Skeletal muscle satellite cell (primary cell): Measurements from ENCODE around the gene SPDL1. TPM values are rescaled to one million over a fixed set of nuclear protein-coding genes. Genes with fewer than 3 reads are reported as not detected.
A peak's percentile ranks its signal among the peaks of the same experiment; 100 is the strongest.

Experiments used
- H3K27me3 ChIP-seq: 2 replicates; pipeline ENCODE4 v1.7.0; 2013; ENCODE audit warnings: low read length; ENCODE audit not compliant: control insufficient read depth, insufficient read depth
- H3K36me3 ChIP-seq: 2 replicates; pipeline ENCODE4 v1.7.0; 2013; ENCODE audit warnings: mild to moderate bottlenecking, control low read depth, low read length; ENCODE audit not compliant: insufficient read depth
- H3K4me1 ChIP-seq: 2 replicates; pipeline ENCODE4 v1.7.0; 2013; ENCODE audit warnings: low read length; ENCODE audit not compliant: control insufficient read depth, insufficient read depth
- H3K4me2 ChIP-seq: 2 replicates; pipeline ENCODE4 v1.7.0; 2013; ENCODE audit warnings: mild to moderate bottlenecking, low read length
- H3K4me3 ChIP-seq: 2 replicates; pipeline ENCODE4 v1.7.0; 2013; ENCODE audit warnings: low read length
- H3K9ac ChIP-seq: 2 replicates; pipeline ENCODE4 v1.7.0; 2013; ENCODE audit warnings: mild to moderate bottlenecking, low read depth, low read length, moderate library complexity
- H3K9me3 ChIP-seq: replicated peaks from 2 replicates; pipeline ENCODE4 v1.7.0; 2013; ENCODE audit warnings: mild to moderate bottlenecking, control low read depth, low read length
- small RNA-seq: library from RNA; depleted of rRNA; stranded (forward); fragments of <200 nt; gene quantifications from one replicate; pipeline ENCODE3, GENCODE V24; 2012

SPDL1 gene

GRCh38 chr5:169650701-169651331, 67.2 kb downstream of the SPDL1 start:
- H3K4me3 ChIP-seq: no peak overlapping the region
- no peaks in the 10 kb centered on the region for H3K36me3 ChIP-seq
- H3K27me3 ChIP-seq: no peaks in the 10 kb centered on the region
- no peaks in the 10 kb centered on the region for H3K9me3 ChIP-seq
- peaks cover 28% of the 10 kb centered on the region for H3K4me1 ChIP-seq
- peak overlapping the region; percentile 14 for H3K4me2 ChIP-seq
- no peak overlapping the region for H3K9ac ChIP-seq

- Histone ChIP-seq H3K36me3 (no peaks in the 10 kb centered on the region), H3K4me2 (peak overlapping the region; percentile 14), H3K27me3 (no peaks in the 10 kb centered on the region), H3K9ac (no peak overlapping the region), H3K9me3 (no peaks in the 10 kb centered on the region), H3K4me1 (peaks cover 34% of the 10 kb centered on the region), H3K4me3 (no peak overlapping the region)
Measured at GRCh38 chr5:169651526-169651925, 68.0 kb downstream of the SPDL1 start.

GRCh38 chr5:169652057-169652456, 68.5 kb downstream of the SPDL1 start:
- no peaks in the 10 kb centered on the region for H3K27me3 ChIP-seq
- H3K9me3 ChIP-seq: no peaks in the 10 kb centered on the region
- H3K36me3 ChIP-seq: no peaks in the 10 kb centered on the region
- H3K4me2 ChIP-seq: no peak overlapping the region
- H3K9ac ChIP-seq: no peak overlapping the region
- no peak overlapping the region for H3K4me3 ChIP-seq
- peaks cover 34% of the 10 kb centered on the region for H3K4me1 ChIP-seq

GRCh38 chr5:169653091-169653490, 69.5 kb downstream of the SPDL1 start:
- Histone ChIP-seq H3K27me3 (no peaks in the 10 kb centered on the region), H3K4me3 (no peak overlapping the region), H3K9me3 (no peaks in the 10 kb centered on the region), H3K4me2 (no peak overlapping the region), H3K4me1 (peaks cover 32% of the 10 kb centered on the region), H3K36me3 (no peaks in the 10 kb centered on the region), H3K9ac (no peak overlapping the region)

Small RNA genes lying within 50 kb of the gene (small RNA-seq; reads per million reads assigned to genes)
- gene RNU6-477P: not detected
